T follicular helper cell (primary cell): ENCODE measurements around the gene PIEZO1.

Source experiments
- DNase-seq: peaks from one replicate; pipeline ENCODE4 v3.0.0-alpha.2; 2020; ENCODE audit warnings: low read depth

Gene PIEZO1

GRCh38 chr16:88817785-88818574, 33.0 kb upstream of the PIEZO1 start:
- DNase-seq: no peak

GRCh38 chr16:88816736-88817535, 31.9 kb upstream of the PIEZO1 start:
- DNase-seq: no peak

- DNase-seq: peak; percentile 36
Measured at GRCh38 chr16:88815901-88816589, 31.0 kb upstream of the PIEZO1 start.

GRCh38 chr16:88815227-88815626, 30.2 kb upstream of the PIEZO1 start:
- DNase-seq: no peak

GRCh38 chr16:88814144-88814502, 29.1 kb upstream of the PIEZO1 start:
- no peak for DNase-seq

GRCh38 chr16:88813269-88814143, 28.5 kb upstream of the PIEZO1 start:
- no peak for DNase-seq

GRCh38 chr16:88812513-88813268, 27.7 kb upstream of the PIEZO1 start:
- DNase-seq: no peak

GRCh38 chr16:88811769-88812512, 26.9 kb upstream of the PIEZO1 start, which contains the start of gene APRT:
APRT (minus strand) TSS chr16:88811928; CDS start chr16:88811899, 29 bp downstream.
- DNase-seq: peak; percentile 94

- no peak for DNase-seq
Measured at GRCh38 chr16:88810912-88811768, 26.1 kb upstream of the PIEZO1 start.

GRCh38 chr16:88810166-88810911, 25.3 kb upstream of the PIEZO1 start:
- no peak for DNase-seq

- DNase-seq: no peak
Measured at GRCh38 chr16:88809676-88810165, 24.7 kb upstream of the PIEZO1 start.

- DNase-seq: no peak
Measured at GRCh38 chr16:88809068-88809675, 24.2 kb upstream of the PIEZO1 start.

GRCh38 chr16:88807626-88808453, 22.8 kb upstream of the PIEZO1 start:
- no peak for DNase-seq

GRCh38 chr16:88807142-88807625, 22.2 kb upstream of the PIEZO1 start:
- no peak for DNase-seq

GRCh38 chr16:88806491-88807111, 21.6 kb upstream of the PIEZO1 start:
- DNase-seq: no peak

GRCh38 chr16:88805887-88806393, 20.9 kb upstream of the PIEZO1 start:
- DNase-seq: no peak
